Esophagus muscularis mucosa (tissue), 4 donors: ENCODE results near the gene NUP54. TPM values are rescaled to one million over a fixed set of nuclear protein-coding genes. Genes with fewer than 3 reads are reported as not detected.
A peak's percentile ranks its signal among the peaks of the same experiment; 100 is the strongest.

Experiments
- DNase-seq: peaks from one replicate; pipeline ENCODE4 v3.0.0-alpha.2; 2017; ENCODE audit errors: extremely low spot score
- H3K27ac ChIP-seq, 4 donors: fragments of 200-600 bp; sonication (generic); replicated peaks in 1 of 4; 1 replicate in 3 of 4; 2 replicates in 1 of 4; pipeline ENCODE4 v1.5.1; 2016 to 2019; ENCODE audit warnings: mild to moderate bottlenecking in 1 of 4
- H3K27me3 ChIP-seq, 4 donors: fragments of 200-600 bp; sonication (generic); one replicate each; pipeline versions ENCODE4 v1.5.1 to v1.6.0; 2016 to 2019
- H3K36me3 ChIP-seq, 4 donors: fragments of 200-600 bp; sonication (generic); one replicate each; pipeline ENCODE4 v1.5.1; 2016 to 2019
- H3K4me1 ChIP-seq, 4 donors: fragments of 200-600 bp; sonication (generic); one replicate each; pipeline ENCODE4 v1.5.1; 2016 to 2019
- H3K4me3 ChIP-seq, 4 donors: fragments of 200-600 bp; sonication (generic); 1 replicate in 2 of 4; 2 replicates in 2 of 4; pipeline ENCODE4 v1.5.1; 2016 to 2019; ENCODE audit warnings: mild to moderate bottlenecking in 4 of 4, moderate library complexity in 1 of 4
- H3K9me3 ChIP-seq, 4 donors: fragments of 200-600 bp; sonication (generic); 1 replicate in 3 of 4; 2 replicates in 1 of 4; pipeline ENCODE4 v1.5.1; 2016 to 2019
- EP300 ChIP-seq: sonication (generic); formaldehyde crosslinking; IDR thresholded peaks from one replicate; pipeline ENCODE4 v1.6.1; 2017; ENCODE audit warnings: antibody characterized with exemption
- POLR2A ChIP-seq: fragments of 450-650 bp; IDR thresholded peaks from one replicate; pipeline ENCODE4 v1.6.1; 2017; ENCODE audit warnings: antibody characterized with exemption, moderate library complexity, mild to moderate bottlenecking, low read depth
- POLR2AphosphoS5 ChIP-seq, 2 donors: sonication (generic); formaldehyde crosslinking; IDR thresholded peaks; one replicate each; pipeline ENCODE4 v1.6.1; 2017; ENCODE audit warnings: antibody characterized with exemption in 2 of 2
- WGBS: methylation state at CpG from one replicate; pipeline ENCODE4 v1.1.5; 2018; 5-methylcytosine and 5-hydroxymethylcytosine counted together
- intact Hi-C: fragments of 100-400 bp; cut with DNase I; formaldehyde crosslinking; loops from one replicate; pipeline ENCODE4 v1.15.1; 2023
- total RNA-seq, 4 donors: library from RNA; depleted of rRNA; stranded (reverse); fragments of >200 nt; gene quantifications; one replicate each; pipeline versions ENCODE4 v1.1.0 to v1.2.1, GENCODE V29; 2016
- TF ChIP-seq, protein P1 (sequence below), 3 experiments: fragments of 200-600 bp in 2 of 3; fragments of 450-650 bp in 1 of 3; sonication (generic) in 2 of 3; IDR thresholded peaks; one replicate each; pipeline ENCODE4 v1.5.1; 2017 to 2019; ENCODE audit warnings: antibody characterized with exemption in 3 of 3, mild to moderate bottlenecking in 2 of 3, moderate library complexity in 1 of 3

Gene NUP54
- total RNA-seq, 4 donors from 2014 or later, result 29.6 to 44.4 (median 39.3) TPM

- no peak overlapping the region for H3K27ac ChIP-seq
- H3K9me3 ChIP-seq, result no peaks in the 10 kb centered on the region
- no peak overlapping the region for H3K4me3 ChIP-seq
- DNase-seq, result no peak
- H3K36me3 ChIP-seq, result peaks cover 8 to 74% (median 40%) of the 10 kb centered on the region in 4 donors
- H3K27me3 ChIP-seq, result no peaks in the 10 kb centered on the region
- TF ChIP-seq POLR2A (no peak), POLR2AphosphoS5 (IDR thresholded peaks at IDR 0.05) (no peak), EP300 (no peak)
- TF ChIP-seq, protein P1, sequence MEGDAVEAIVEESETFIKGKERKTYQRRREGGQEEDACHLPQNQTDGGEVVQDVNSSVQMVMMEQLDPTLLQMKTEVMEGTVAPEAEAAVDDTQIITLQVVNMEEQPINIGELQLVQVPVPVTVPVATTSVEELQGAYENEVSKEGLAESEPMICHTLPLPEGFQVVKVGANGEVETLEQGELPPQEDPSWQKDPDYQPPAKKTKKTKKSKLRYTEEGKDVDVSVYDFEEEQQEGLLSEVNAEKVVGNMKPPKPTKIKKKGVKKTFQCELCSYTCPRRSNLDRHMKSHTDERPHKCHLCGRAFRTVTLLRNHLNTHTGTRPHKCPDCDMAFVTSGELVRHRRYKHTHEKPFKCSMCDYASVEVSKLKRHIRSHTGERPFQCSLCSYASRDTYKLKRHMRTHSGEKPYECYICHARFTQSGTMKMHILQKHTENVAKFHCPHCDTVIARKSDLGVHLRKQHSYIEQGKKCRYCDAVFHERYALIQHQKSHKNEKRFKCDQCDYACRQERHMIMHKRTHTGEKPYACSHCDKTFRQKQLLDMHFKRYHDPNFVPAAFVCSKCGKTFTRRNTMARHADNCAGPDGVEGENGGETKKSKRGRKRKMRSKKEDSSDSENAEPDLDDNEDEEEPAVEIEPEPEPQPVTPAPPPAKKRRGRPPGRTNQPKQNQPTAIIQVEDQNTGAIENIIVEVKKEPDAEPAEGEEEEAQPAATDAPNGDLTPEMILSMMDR (IDR thresholded peaks at IDR 0.05), result no peak
- WGBS, result 94% methylated on average over 1 of the region's 1 CpG
- H3K4me1 ChIP-seq, result peaks cover 10 to 22% (median 15%) of the 10 kb centered on the region in 4 donors
- intact Hi-C loops, result loop anchor here (5.0 kb wide), 1 partner anchor 132 kb away; the partner anchor contains the start of gene STBD1
Measured at GRCh38 chr4:76175336-76175735, 27.1 kb upstream of the NUP54 start.

- 65% methylated on average over 6 of the region's 6 CpGs for WGBS
- TF ChIP-seq POLR2AphosphoS5 (IDR thresholded peaks at IDR 0.05) (peak in 1 of 2 donors; percentile 14), EP300 (no peak)
- Histone ChIP-seq H3K27ac (peak overlapping the region in 2 of 4 donors; percentile 29 to 32), H3K4me1 (peaks cover 0 to 17% (median 7%) of the 10 kb centered on the region in 4 donors), H3K27me3 (no peaks in the 10 kb centered on the region), H3K4me3 (no peak overlapping the region), H3K9me3 (no peaks in the 10 kb centered on the region), H3K36me3 (peaks cover 13 to 76% (median 48%) of the 10 kb centered on the region in 4 donors)
- intact Hi-C loops, result no loop called here
- DNase-seq, result no peak
Measured at GRCh38 chr4:76174216-76174615, 26.0 kb upstream of the NUP54 start.

- no peaks in the 10 kb centered on the region for H3K27me3 ChIP-seq
- H3K9me3 ChIP-seq, result no peaks in the 10 kb centered on the region
- DNase-seq, result no peak
- no peak for TF ChIP-seq POLR2A
- TF ChIP-seq, protein P1 (IDR thresholded peaks at IDR 0.05), result no peak
- no peak for TF ChIP-seq POLR2AphosphoS5 (IDR thresholded peaks at IDR 0.05)
- no peak for TF ChIP-seq EP300
- no peak overlapping the region for H3K4me3 ChIP-seq
- no peaks in the 10 kb centered on the region for H3K4me1 ChIP-seq
- whole genome bisulfite sequencing, result 100% methylated on average over 3 of the region's 3 CpGs
- H3K27ac ChIP-seq, result no peak overlapping the region
- peaks cover 51 to 96% (median 75%) of the 10 kb centered on the region in 4 donors for H3K36me3 ChIP-seq
- intact Hi-C loops, result no loop called here
Measured at GRCh38 chr4:76168688-76169087, 20.5 kb upstream of the NUP54 start.

DNA sequence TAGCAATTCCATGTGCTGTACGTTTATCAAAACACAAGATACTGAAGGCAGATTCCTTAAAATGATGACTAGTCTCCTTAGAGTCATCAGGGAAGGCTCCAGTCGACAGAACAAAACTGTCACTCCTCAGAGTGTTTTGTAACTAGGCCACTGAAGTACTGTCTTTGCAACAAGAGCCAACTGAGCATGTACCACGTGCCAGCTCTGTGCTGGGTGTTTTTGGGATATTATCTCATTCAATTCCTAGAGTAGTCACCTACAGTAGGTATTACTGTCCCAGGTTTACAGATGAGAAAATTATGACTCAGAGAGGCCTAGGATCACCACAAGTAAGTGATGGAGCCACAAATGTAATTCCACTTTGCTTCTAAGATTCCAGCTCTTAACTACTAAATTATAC is 18.3 kb upstream of the NUP54 start:
- Histone ChIP-seq H3K4me3 (no peak overlapping the region), H3K9me3 (no peaks in the 10 kb centered on the region), H3K36me3 (peaks cover 63 to 98% (median 81%) of the 10 kb centered on the region in 4 donors), H3K4me1 (no peaks in the 10 kb centered on the region), H3K27ac (no peak overlapping the region), H3K27me3 (no peaks in the 10 kb centered on the region)
- no peak for TF ChIP-seq POLR2A
- no peak for TF ChIP-seq EP300
- TF ChIP-seq, protein P1 (IDR thresholded peaks at IDR 0.05), result no peak
- TF ChIP-seq POLR2AphosphoS5 (IDR thresholded peaks at IDR 0.05), result no peak
- no peak for DNase-seq
- intact Hi-C loops, result no loop called here
- WGBS, result 91% methylated on average over 3 of the region's 3 CpGs

DNA sequence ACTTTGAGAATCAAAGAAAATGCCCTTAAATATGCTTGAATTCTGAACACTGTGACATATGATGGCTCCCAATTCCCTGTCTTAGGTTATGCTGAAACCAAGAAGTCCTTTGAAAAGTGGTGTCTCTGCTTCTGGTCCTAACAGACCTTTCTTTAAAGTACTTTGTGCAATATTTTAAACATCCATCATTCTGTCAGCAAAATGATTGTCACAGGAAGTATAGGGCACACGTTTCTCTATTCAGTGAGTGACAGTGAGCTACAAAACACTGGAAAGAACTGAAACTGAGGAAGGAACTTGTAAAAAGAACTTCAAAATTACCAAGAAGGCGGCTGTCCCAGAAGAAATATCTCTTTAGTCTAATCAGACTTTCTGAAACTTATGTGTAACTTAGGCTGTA is 12.2 kb upstream of the NUP54 start:
- DNase-seq, result no peak
- Histone ChIP-seq H3K9me3 (no peaks in the 10 kb centered on the region), H3K36me3 (peaks cover 39 to 74% (median 68%) of the 10 kb centered on the region in 4 donors), H3K4me1 (peaks cover 0 to 9% (median 3%) of the 10 kb centered on the region in 4 donors), H3K27me3 (no peaks in the 10 kb centered on the region), H3K4me3 (no peak overlapping the region), H3K27ac (no peak overlapping the region)
- 59% methylated on average over 2 of the region's 2 CpGs for WGBS
- TF ChIP-seq POLR2A (no peak), POLR2AphosphoS5 (IDR thresholded peaks at IDR 0.05) (no peak), EP300 (no peak)
- intact Hi-C loops, result no loop called here

DNA sequence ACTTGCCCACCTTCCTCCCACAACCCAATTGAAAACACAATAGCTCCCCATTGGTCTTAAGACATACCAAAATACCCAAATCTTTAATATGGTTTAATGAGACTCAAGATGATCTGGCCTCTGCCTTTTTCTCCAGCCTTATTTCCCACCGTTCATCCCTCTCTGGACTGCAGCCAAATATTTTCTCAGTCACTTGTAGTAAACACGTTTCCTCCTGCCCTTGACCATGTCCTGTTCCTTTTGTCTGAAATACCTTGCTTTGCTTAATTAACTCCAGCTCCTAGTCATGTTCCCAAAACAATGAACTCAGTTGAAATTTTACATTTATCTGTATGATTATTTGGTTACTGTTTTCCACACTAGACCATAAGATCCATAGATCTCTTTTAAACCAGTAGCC is 8.4 kb upstream of the NUP54 start:
- H3K27ac ChIP-seq, result no peak overlapping the region
- H3K4me1 ChIP-seq, result peaks cover 0 to 9% (median 3%) of the 10 kb centered on the region in 4 donors
- TF ChIP-seq, protein P1 (IDR thresholded peaks at IDR 0.05), result no peak
- no peak for TF ChIP-seq POLR2AphosphoS5 (IDR thresholded peaks at IDR 0.05)
- TF ChIP-seq POLR2A, result no peak
- no peak for TF ChIP-seq EP300
- H3K36me3 ChIP-seq, result peaks cover 11 to 37% (median 34%) of the 10 kb centered on the region in 4 donors
- no peaks in the 10 kb centered on the region for H3K27me3 ChIP-seq
- intact Hi-C loops, result no loop called here
- no peaks in the 10 kb centered on the region for H3K9me3 ChIP-seq
- DNase-seq, result no peak
- WGBS, result 8% methylated on average over 2 of the region's 2 CpGs
- no peak overlapping the region for H3K4me3 ChIP-seq
